GM10248 (cell line): ENCODE results near the gene RBM34.
"Not testable (repeated sequence)": the region's sequence is repeated elsewhere in the genome, so short reads cannot be mapped to it uniquely, and the experiment has no call there.

Source experiments
- CTCF ChIA-PET: fragments of 300-600 bp; sonication (Branson Sonifier 250); formaldehyde crosslinking; extraction: SDS; loops from one replicate; lab custom pipeline; 2021; ENCODE audit warnings: antibody characterized with exemption; lab: Yijun Ruan, JAX
- POLR2A ChIA-PET: fragments of 350-650 bp; sonication (Branson Sonifier 250); formaldehyde crosslinking; extraction: SDS; loops from one replicate; lab custom pipeline; 2020; ENCODE audit warnings: antibody characterized with exemption; lab: Yijun Ruan, JAX
- DNase-seq: peaks from one replicate; pipeline ENCODE4 v3.0.0; 2012; ENCODE audit errors: extremely low spot score
- TF ChIP-seq, protein P1 (sequence below): IDR thresholded peaks from 2 replicates; pipeline ENCODE4 v1.5.1; 2012; ENCODE audit warnings: mild to moderate bottlenecking, low read depth; ENCODE audit errors: extremely low read depth, missing control alignments, control extremely low read depth

Gene RBM34

GRCh38 chr1:235093696-235094592 lies 67.1 kb downstream of the RBM34 start:
- DNase-seq, result peak; percentile 84
- TF ChIP-seq, protein P1, sequence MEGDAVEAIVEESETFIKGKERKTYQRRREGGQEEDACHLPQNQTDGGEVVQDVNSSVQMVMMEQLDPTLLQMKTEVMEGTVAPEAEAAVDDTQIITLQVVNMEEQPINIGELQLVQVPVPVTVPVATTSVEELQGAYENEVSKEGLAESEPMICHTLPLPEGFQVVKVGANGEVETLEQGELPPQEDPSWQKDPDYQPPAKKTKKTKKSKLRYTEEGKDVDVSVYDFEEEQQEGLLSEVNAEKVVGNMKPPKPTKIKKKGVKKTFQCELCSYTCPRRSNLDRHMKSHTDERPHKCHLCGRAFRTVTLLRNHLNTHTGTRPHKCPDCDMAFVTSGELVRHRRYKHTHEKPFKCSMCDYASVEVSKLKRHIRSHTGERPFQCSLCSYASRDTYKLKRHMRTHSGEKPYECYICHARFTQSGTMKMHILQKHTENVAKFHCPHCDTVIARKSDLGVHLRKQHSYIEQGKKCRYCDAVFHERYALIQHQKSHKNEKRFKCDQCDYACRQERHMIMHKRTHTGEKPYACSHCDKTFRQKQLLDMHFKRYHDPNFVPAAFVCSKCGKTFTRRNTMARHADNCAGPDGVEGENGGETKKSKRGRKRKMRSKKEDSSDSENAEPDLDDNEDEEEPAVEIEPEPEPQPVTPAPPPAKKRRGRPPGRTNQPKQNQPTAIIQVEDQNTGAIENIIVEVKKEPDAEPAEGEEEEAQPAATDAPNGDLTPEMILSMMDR, result peak; percentile 92
- POLR2A ChIA-PET, result interaction anchor here (0.6 kb wide), 1 partner anchor 12 kb away, joined by 10 read pairs; no protein-coding TSS in a partner anchor
- CTCF ChIA-PET, result interaction anchor here (0.7 to 5.1 kb wide), 45 partner anchors 9 to 699 kb away, joined by 3 to 54 read pairs (median 3); partner anchors contain the start of gene B3GALNT2

DNA sequence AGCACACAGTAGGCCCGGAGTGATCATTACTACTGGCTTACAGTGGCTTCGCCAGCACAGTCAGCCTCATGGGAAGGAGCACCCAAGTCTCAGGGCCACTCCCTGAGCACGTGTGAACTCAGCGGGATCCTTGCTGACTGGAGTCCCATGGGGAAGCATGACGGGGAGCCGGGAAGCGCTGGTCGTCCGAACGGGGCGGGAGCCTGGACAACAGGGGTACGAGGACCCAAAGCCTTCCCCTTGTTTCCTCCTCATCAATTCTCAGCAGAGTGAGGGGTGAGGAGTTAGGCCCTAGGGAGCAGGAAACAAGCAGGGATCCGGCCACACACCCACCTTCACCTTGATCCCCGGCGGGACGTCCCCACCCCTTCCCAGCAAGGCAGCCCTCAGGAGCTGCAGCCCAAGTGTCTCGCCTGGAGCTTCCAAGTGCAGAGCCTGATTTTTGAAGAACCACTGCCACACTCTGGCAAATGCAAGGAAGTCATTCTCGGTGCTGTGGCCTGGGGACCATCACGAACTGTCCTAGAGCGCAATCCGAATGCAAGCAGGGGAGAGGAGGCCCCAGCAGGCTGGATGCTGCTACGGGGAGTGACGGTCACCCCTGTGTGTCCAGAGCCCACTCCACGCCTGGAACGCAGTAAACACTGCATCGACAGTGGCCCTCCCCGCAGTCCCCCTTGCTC lies 67.9 kb downstream of the RBM34 start:
- POLR2A ChIA-PET, result interaction anchor here (0.6 kb wide), 1 partner anchor 12 kb away, joined by 10 read pairs; no protein-coding TSS in a partner anchor
- TF ChIP-seq, protein P1, result peak; percentile 36
- CTCF ChIA-PET, result interaction anchor here (0.7 to 5.1 kb wide), 35 partner anchors 10 to 700 kb away, joined by 3 to 54 read pairs (median 3); partner anchors contain the start of gene B3GALNT2
- DNase-seq, result no peak

DNA sequence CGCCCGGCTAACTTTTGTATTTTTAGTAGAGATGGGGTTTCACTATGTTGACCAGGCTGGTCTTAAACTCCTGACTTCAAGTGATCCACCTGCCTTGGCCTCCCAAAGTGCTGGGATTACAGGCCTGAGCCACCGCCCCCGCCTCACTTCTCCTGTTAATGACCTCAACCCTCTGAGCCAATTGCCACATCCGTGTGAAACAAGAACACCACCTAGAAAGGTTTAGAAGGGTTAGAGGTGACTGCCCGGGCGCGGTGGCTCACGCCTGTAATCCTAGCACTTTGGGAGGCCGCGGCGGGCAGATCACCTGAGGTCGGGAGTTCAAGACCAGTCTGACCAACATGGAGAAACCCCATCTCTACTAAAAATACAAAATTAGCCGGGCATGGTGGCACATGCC lies 68.6 kb downstream of the RBM34 start:
- CTCF ChIA-PET, result interaction anchor here (1.6 to 5.1 kb wide), 4 partner anchors 9 to 412 kb away, joined by 8 to 54 read pairs (median 10); partner anchors contain the start of gene B3GALNT2
- POLR2A ChIA-PET, DNase-seq: not testable (repeated sequence)

DNA sequence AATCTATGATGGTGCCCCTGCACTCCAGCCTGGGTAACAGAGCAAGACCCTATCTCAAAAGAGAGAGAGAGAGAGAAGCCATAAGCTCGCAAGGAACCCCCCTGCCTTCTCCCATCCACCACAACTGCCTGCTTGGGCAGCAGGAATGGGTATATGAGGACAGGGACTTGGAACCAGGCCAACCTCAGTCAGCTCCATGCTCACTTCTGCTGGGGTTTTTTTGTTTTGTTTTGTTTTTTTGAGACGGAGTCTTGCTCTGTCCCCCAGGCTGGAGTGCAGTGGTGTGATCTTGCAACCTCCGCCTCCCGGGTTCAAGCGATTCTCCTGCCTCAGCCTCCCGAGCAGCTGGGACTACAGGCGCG lies 69.0 kb downstream of the RBM34 start:
- CTCF ChIA-PET, result interaction anchor here (1.5 to 5.1 kb wide), 5 partner anchors 9 to 605 kb away, joined by 3 to 54 read pairs (median 8); no protein-coding TSS in a partner anchor
- POLR2A ChIA-PET, result not testable (repeated sequence)

DNA sequence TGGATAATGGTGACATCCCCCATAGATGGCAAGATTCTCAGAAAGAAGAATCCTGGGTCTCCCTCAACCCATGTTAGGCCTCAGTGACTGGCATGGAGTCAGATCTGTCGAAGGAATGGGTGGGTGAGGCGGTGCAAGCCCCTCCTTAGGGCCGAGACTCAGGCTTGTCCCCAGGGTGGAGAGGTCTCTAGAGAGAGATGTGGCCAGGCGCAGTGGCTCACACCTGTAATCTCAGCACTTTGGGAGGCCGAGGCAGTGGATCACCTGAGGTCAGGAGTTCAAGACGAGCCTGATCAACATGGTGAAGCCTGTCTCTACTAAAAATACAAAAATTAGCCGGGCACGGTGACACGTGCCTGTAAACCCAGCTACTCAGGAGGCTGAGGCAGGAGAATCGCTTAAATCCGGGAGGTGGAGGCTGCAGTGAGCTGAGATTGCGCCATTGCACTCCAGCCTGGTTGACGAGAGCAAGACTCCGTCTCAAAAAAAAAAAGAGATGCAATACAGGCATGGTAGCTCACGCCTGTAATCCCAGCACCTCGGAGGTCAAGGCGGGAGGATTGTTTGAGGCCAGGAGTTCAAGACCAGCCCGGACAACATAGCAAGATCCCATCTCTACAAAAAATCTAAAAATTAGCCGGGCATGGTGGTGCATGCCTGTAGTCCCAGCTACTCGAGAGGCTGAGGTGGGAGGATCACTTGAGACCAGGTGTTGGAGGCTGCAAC lies 69.6 kb downstream of the RBM34 start:
- CTCF ChIA-PET, result interaction anchor here (1.0 to 2.4 kb wide), 6 partner anchors 8 to 604 kb away, joined by 3 to 12 read pairs (median 4); no protein-coding TSS in a partner anchor
- DNase-seq, result not testable (repeated sequence)
- POLR2A ChIA-PET, result interaction anchor here (0.6 kb wide), 1 partner anchor 92 kb away, joined by 3 read pairs; no protein-coding TSS in a partner anchor

More for the DNA sequence above, 69.0 kb downstream of the RBM34 start:
- not testable (repeated sequence) for DNase-seq

- DNase-seq, result no peak
- ChIA-PET CTCF (interaction anchor here (0.8 to 2.1 kb wide), 10 partner anchors 12 to 603 kb away, joined by 3 to 6 read pairs (median 4); no protein-coding TSS in a partner anchor), POLR2A (interaction anchor here (0.6 kb wide), 2 partner anchors 40 to 93 kb away, joined by 3 read pairs; no protein-coding TSS in a partner anchor)
- TF ChIP-seq, protein P1, result no peak
Measured at GRCh38 chr1:235090406-235091069, 70.5 kb downstream of the RBM34 start.

GRCh38 chr1:235088907-235089306 lies 72.1 kb downstream of the RBM34 start:
- POLR2A ChIA-PET, result no interaction called here
- CTCF ChIA-PET, result interaction anchor here (1.0 to 1.7 kb wide), 4 partner anchors 19 to 590 kb away, joined by 3 to 5 read pairs (median 4); no protein-coding TSS in a partner anchor
- DNase-seq, result no peak
- TF ChIP-seq, protein P1, result no peak
